ENCODE measurements around the gene TAB3. TPM values are rescaled to one million over a fixed set of nuclear protein-coding genes. Genes with fewer than 3 reads are reported as not detected.

TAB3 gene
- total and polyA plus RNA-seq, 9 of the 15 experiments (the other 6 are each of a cell fraction or from before 2014, with no cell fraction given): 2.4 to 31.1 (median 15.5) TPM

- TF ChIP-seq SPI1 (IDR thresholded peaks at IDR 0.05; ENCODE audit: borderline replicate concordance, low read depth, low read length) (peak; percentile 31; the same call in 1 of the 2 replicates), CCNT2 (IDR thresholded peaks at IDR 0.05; ENCODE audit: borderline replicate concordance, extremely low read depth, insufficient read length, low read depth, low read length) (no peak), ZNF408 (CRISPR knock-in tag; IDR thresholded peaks at IDR 0.05; ENCODE audit: low read depth) (no peak), MLLT1 (IDR thresholded peaks at IDR 0.05) (no peak), KAT7 (CRISPR knock-in tag; IDR thresholded peaks at IDR 0.05; ENCODE audit: borderline replicate concordance) (no peak), RBM14 (IDR thresholded peaks at IDR 0.05; ENCODE audit: borderline replicate concordance, insufficient read depth, low read depth, low read length) (no peak), ZNF212 (CRISPR knock-in tag; IDR thresholded peaks at IDR 0.05) (no peak), ZBTB17 (CRISPR knock-in tag; IDR thresholded peaks at IDR 0.05) (no peak), FOXO4 (CRISPR knock-in tag; IDR thresholded peaks at IDR 0.05) (no peak), TRIM28 (IDR thresholded peaks at IDR 0.05) (no peak)
- TF ChIP-seq, protein P1, sequence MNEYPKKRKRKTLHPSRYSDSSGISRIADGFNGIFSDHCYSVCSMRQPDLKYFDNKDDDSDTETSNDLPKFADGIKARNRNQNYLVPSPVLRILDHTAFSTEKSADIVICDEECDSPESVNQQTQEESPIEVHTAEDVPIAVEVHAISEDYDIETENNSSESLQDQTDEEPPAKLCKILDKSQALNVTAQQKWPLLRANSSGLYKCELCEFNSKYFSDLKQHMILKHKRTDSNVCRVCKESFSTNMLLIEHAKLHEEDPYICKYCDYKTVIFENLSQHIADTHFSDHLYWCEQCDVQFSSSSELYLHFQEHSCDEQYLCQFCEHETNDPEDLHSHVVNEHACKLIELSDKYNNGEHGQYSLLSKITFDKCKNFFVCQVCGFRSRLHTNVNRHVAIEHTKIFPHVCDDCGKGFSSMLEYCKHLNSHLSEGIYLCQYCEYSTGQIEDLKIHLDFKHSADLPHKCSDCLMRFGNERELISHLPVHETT (CRISPR knock-in tag; conservative IDR thresholded peaks at IDR 0.05 in 1 of 2, IDR thresholded peaks at IDR 0.05 in 1 of 2): no peak
- TF ChIP-seq, protein P2, sequence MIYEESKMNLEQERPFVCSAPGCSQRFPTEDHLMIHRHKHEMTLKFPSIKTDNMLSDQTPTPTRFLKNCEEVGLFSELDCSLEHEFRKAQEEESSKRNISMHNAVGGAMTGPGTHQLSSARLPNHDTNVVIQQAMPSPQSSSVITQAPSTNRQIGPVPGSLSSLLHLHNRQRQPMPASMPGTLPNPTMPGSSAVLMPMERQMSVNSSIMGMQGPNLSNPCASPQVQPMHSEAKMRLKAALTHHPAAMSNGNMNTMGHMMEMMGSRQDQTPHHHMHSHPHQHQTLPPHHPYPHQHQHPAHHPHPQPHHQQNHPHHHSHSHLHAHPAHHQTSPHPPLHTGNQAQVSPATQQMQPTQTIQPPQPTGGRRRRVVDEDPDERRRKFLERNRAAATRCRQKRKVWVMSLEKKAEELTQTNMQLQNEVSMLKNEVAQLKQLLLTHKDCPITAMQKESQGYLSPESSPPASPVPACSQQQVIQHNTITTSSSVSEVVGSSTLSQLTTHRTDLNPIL (CRISPR knock-in tag; IDR thresholded peaks at IDR 0.05): no peak
These were observed 21.2 kb upstream of the TAB3 start (continued) for GRCh38 chrX:30910124-30910860.
